CMK (cell line): ENCODE results near the gene TBATA.

Source experiments
- DNase-seq: peaks from one replicate; pipeline ENCODE4 v3.0.0-alpha.2; 2010; ENCODE audit warnings: low read depth

TBATA gene

GRCh38 chr10:70742537-70743429, 42.4 kb downstream of the TBATA start:
- DNase-seq = peak; percentile 56

- DNase-seq = no peak
Measured at GRCh38 chr10:70740406-70741288, 44.5 kb downstream of the TBATA start.

GRCh38 chr10:70738761-70739121, 46.4 kb downstream of the TBATA start:
- DNase-seq = no peak

GRCh38 chr10:70738006-70738760, 47.0 kb downstream of the TBATA start:
- no peak for DNase-seq

- no peak for DNase-seq
Measured at GRCh38 chr10:70737250-70737649, 47.9 kb downstream of the TBATA start.

- no peak for DNase-seq
Measured at GRCh38 chr10:70736525-70736924, 48.7 kb downstream of the TBATA start.

GRCh38 chr10:70735161-70735560, 50.0 kb downstream of the TBATA start:
- no peak for DNase-seq

GRCh38 chr10:70733051-70733450, 52.1 kb downstream of the TBATA start:
- no peak for DNase-seq

- DNase-seq = no peak
Measured at GRCh38 chr10:70732569-70732968, 52.6 kb downstream of the TBATA start.

- DNase-seq = no peak
Measured at GRCh38 chr10:70730955-70731354, 54.2 kb downstream of the TBATA start.

GRCh38 chr10:70729763-70730357, 55.3 kb downstream of the TBATA start:
- no peak for DNase-seq

GRCh38 chr10:70728328-70728727, 56.8 kb downstream of the TBATA start:
- DNase-seq = no peak

GRCh38 chr10:70726909-70727495, 58.2 kb downstream of the TBATA start:
- DNase-seq = no peak

- DNase-seq = no peak
Measured at GRCh38 chr10:70723771-70724170, 61.4 kb downstream of the TBATA start.

- DNase-seq = no peak
Measured at GRCh38 chr10:70722820-70723424, 62.3 kb downstream of the TBATA start.
